Calu3 (cell line): Measurements from ENCODE around the gene TSC2. TPM values are rescaled to one million over a fixed set of nuclear protein-coding genes. Genes with fewer than 3 reads are reported as not detected.
A peak's percentile ranks its signal among the peaks of the same experiment; 100 is the strongest.

Experiments used
- BruUV-seq: library from RNA; stranded (reverse); fragments of 400-500 nt; replicated peaks from 2 replicates; lab custom pipeline; 2021; lab: Mats Ljungman, UMichigan
- CTCF ChIA-PET: fragments of 300-600 bp; sonication (Branson Sonifier 250); formaldehyde crosslinking; loops from one replicate; lab custom pipeline; 2022; ENCODE audit warnings: antibody characterized with exemption; lab: Charles Lee
- DNase-seq: peaks from one replicate; pipeline ENCODE4 v3.0.0; 2022
- H3K27ac Mint-ChIP-seq: one replicate; pipeline ENCODE4 v1.8.0; 2022; ENCODE audit warnings: mixed read lengths; ENCODE audit not compliant: unreplicated experiment
- H3K27me3 Mint-ChIP-seq: one replicate; pipeline ENCODE4 v1.8.0; 2022; ENCODE audit warnings: mixed read lengths; ENCODE audit not compliant: unreplicated experiment
- H3K36me3 Mint-ChIP-seq: one replicate; pipeline ENCODE4 v1.8.0; 2022; ENCODE audit warnings: mild to moderate bottlenecking, moderate library complexity, mixed read lengths; ENCODE audit not compliant: insufficient read depth, unreplicated experiment
- H3K4me1 Mint-ChIP-seq: one replicate; pipeline ENCODE4 v1.8.0; 2022; ENCODE audit warnings: mild to moderate bottlenecking, low read depth, mixed read lengths; ENCODE audit not compliant: unreplicated experiment
- H3K4me3 Mint-ChIP-seq: one replicate; pipeline ENCODE4 v1.8.0; 2022; ENCODE audit warnings: mild to moderate bottlenecking, low read depth, moderate library complexity, mixed read lengths; ENCODE audit not compliant: unreplicated experiment
- H3K9me3 Mint-ChIP-seq: one replicate; pipeline ENCODE4 v1.8.0; 2022; ENCODE audit warnings: low read depth, mixed read lengths; ENCODE audit not compliant: unreplicated experiment
- CTCF ChIP-seq: fragments of 200-600 bp; IDR thresholded peaks from one replicate; pipeline ENCODE4 v1.8.0; 2022; ENCODE audit warnings: antibody characterized with exemption; ENCODE audit not compliant: unreplicated experiment
- intact Hi-C: fragments of 100-400 bp; cut with micrococcal nuclease; formaldehyde crosslinking; loops from one replicate; pipeline ENCODE4 v1.10.0; 2022; ENCODE audit not compliant: unreplicated experiment
- total RNA-seq: library from RNA; stranded (reverse); gene quantifications from 2 replicates; pipeline ENCODE4 v1.2.3, GENCODE V29; 2022

The TSC2 gene
- total RNA-seq, 1 experiment from 2014 or later, result 170 TPM

GRCh38 chr16:2003231-2003826 lies 44.5 kb upstream of the TSC2 start:
- DNase-seq, result no peak
- CTCF ChIA-PET, result interaction anchor here (0.6 to 2.0 kb wide), 9 partner anchors 8 to 150 kb away, joined by 3 to 11 read pairs (median 4); no protein-coding TSS in a partner anchor
- Mint-ChIP-seq H3K9me3 (no peaks in the 10 kb centered on the region), H3K36me3 (peaks cover 42% of the 10 kb centered on the region), H3K4me3 (no peak overlapping the region), H3K27ac (no peak overlapping the region), H3K4me1 (peaks cover 33% of the 10 kb centered on the region), H3K27me3 (no peaks in the 10 kb centered on the region)
- intact Hi-C loops, result no loop called here
- no peak for TF ChIP-seq CTCF
- BruUV-seq, result no TSS peak

- intact Hi-C loops, result no loop called here
- H3K27me3 Mint-ChIP-seq, result no peaks in the 10 kb centered on the region
- peaks cover 38% of the 10 kb centered on the region for H3K4me1 Mint-ChIP-seq
- H3K27ac Mint-ChIP-seq, result no peak overlapping the region
- CTCF ChIA-PET, result interaction anchor here (0.6 to 2.0 kb wide), 11 partner anchors 8 to 149 kb away, joined by 3 to 11 read pairs (median 4); partner anchors contain the start of genes PKD1 and TBL3
- BruUV-seq, result no TSS peak
- TF ChIP-seq CTCF, result peak; percentile 97
- peak; percentile 97 for DNase-seq
- peak overlapping the region; percentile 17 for H3K4me3 Mint-ChIP-seq
- peaks cover 42% of the 10 kb centered on the region for H3K36me3 Mint-ChIP-seq
- H3K9me3 Mint-ChIP-seq, result no peaks in the 10 kb centered on the region
Observed at GRCh38 chr16:2003827-2004641, 43.8 kb upstream of the TSC2 start.

- no peak for TF ChIP-seq CTCF
- Mint-ChIP-seq H3K27ac (no peak overlapping the region), H3K9me3 (no peaks in the 10 kb centered on the region), H3K4me3 (peak overlapping the region; percentile 10), H3K27me3 (no peaks in the 10 kb centered on the region), H3K36me3 (peaks cover 51% of the 10 kb centered on the region), H3K4me1 (peaks cover 38% of the 10 kb centered on the region)
- BruUV-seq, result no TSS peak
- intact Hi-C loops, result no loop called here
- no peak for DNase-seq
- CTCF ChIA-PET, result interaction anchor here (1.6 kb wide), 1 partner anchor 136 kb away, joined by 11 read pairs; no protein-coding TSS in a partner anchor
Observed at GRCh38 chr16:2004795-2005517, 42.8 kb upstream of the TSC2 start.

GRCh38 chr16:2005646-2006045 lies 42.1 kb upstream of the TSC2 start:
- intact Hi-C loops, result no loop called here

More at GRCh38 chr16:2005646-2006045, 42.1 kb upstream of the TSC2 start:
- no peak for TF ChIP-seq CTCF
- Mint-ChIP-seq H3K9me3 (no peaks in the 10 kb centered on the region), H3K4me3 (peak overlapping the region; percentile 89), H3K27me3 (no peaks in the 10 kb centered on the region), H3K36me3 (peaks cover 53% of the 10 kb centered on the region), H3K27ac (peak overlapping the region; percentile 10), H3K4me1 (peaks cover 38% of the 10 kb centered on the region)
- DNase-seq, result no peak
- no TSS peak for BruUV-seq
- CTCF ChIA-PET, result no interaction called here
